Ectodermal cell (in vitro differentiated cells): ENCODE measurements around the gene ZFP1.
A peak's percentile ranks its signal among the peaks of the same experiment; 100 is the strongest.

Experiments
- H3K27ac ChIP-seq: 2 replicates; pipeline ENCODE4 v1.7.0; 2013; ENCODE audit warnings: mild to moderate bottlenecking, low read depth, low read length; ENCODE audit not compliant: insufficient read depth, poor library complexity, severe bottlenecking
- H3K27me3 ChIP-seq: 2 replicates; pipeline ENCODE4 v1.7.0; 2013; ENCODE audit warnings: mild to moderate bottlenecking, low read length; ENCODE audit not compliant: insufficient read depth, control insufficient read depth, poor library complexity, severe bottlenecking
- H3K36me3 ChIP-seq: one replicate; pipeline ENCODE4 v1.7.0; 2013; ENCODE audit warnings: low read length; ENCODE audit not compliant: control insufficient read depth, insufficient read depth
- H3K4me1 ChIP-seq: one replicate; pipeline ENCODE4 v1.7.0; 2013; ENCODE audit warnings: low read length; ENCODE audit not compliant: control insufficient read depth, insufficient read depth
- H3K4me3 ChIP-seq: 2 replicates; pipeline ENCODE4 v1.7.0; 2013; ENCODE audit warnings: low read depth, low read length, control low read depth; ENCODE audit not compliant: insufficient read depth
- H3K9me3 ChIP-seq: 2 replicates; pipeline ENCODE4 v1.7.0; 2013; ENCODE audit warnings: mild to moderate bottlenecking, low read length, moderate library complexity; ENCODE audit not compliant: control insufficient read depth
- WGBS, 2 experiments: methylation state at CpG; one replicate each; pipeline ENCODE4 v1.1.7; 2013; ENCODE audit warnings: missing lambda C conversion rate in 2 of 2; 5-methylcytosine and 5-hydroxymethylcytosine counted together

Gene ZFP1

DNA sequence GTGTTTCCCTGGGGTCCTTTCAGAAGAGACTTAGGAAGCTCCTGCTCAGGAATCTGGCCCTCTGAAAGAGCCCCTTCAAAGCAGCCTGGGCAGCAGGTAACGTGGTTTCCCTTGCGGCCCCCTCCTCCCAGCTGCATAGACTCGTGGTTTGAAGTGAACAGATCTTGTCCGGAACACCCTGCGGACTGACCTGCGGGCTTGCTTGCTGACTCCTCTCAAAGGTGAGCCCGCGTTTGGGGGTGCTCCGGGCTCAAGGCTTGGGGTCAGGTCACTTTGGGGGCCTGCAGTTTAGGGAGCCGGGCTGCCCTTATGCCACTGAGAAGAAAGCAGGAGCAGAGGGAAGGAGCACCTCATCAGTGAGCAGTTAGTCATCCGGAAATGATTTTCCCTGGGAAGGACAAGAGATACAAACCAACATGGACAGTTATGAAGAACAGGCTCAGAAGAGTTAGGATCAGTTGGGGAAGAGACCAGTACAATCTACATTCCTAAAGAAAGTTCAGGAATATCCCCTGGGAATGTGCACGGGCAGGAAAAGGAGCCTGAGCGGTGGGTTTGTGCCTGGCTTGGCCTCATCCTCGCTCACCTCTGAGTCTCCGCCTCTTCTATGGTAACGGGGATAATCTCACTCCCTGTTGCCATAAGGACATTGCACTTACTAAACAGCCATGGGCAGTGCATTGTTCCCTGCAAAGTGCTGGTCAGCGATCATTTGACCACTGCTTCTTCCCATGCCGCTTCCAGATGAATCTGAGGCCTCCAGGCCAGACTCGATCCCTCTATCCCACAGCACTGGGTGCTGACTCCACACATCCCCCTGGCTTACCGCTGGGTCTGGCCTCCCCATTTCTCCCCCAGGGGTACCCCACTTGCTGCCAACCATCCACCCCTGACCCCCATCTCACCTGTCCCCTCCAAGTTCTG is 41.7 kb upstream of the ZFP1 start:
- no peak overlapping the region for H3K4me3 ChIP-seq
- H3K4me1 ChIP-seq: peaks cover 34% of the 10 kb centered on the region
- peak overlapping the region; percentile 13 for H3K27ac ChIP-seq
- peaks cover 3% of the 10 kb centered on the region for H3K36me3 ChIP-seq
- H3K27me3 ChIP-seq: no peaks in the 10 kb centered on the region
- no peaks in the 10 kb centered on the region for H3K9me3 ChIP-seq
- WGBS, 2 experiments: 95% methylated on average over 20 of the region's 20 CpGs

DNA sequence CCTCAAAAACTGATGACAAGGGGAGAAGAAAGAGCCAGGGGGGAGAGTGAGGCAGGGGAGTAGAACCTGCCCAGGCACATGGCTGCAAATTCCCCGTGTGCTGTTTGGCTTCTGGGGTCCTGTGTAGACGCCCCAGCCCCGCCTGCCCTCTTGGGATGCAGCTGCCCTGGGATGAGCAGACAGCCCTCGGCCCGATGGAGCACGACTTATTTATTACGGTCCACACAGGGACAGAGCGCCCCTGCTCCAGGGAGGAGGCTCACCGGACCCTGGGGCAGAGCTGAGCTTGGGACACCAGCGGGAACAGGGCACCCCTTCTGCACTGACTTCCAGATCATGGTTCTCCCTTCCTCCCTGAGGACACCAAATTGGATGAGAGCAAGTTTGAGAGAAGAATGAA is 40.8 kb upstream of the ZFP1 start:
- Histone ChIP-seq H3K9me3 (no peaks in the 10 kb centered on the region), H3K27ac (no peak overlapping the region), H3K27me3 (no peaks in the 10 kb centered on the region), H3K36me3 (peaks cover 3% of the 10 kb centered on the region), H3K4me1 (peaks cover 34% of the 10 kb centered on the region), H3K4me3 (no peak overlapping the region)
- 94 to 95% methylated on average over 10 of the region's 10 CpGs for WGBS, 2 experiments

DNA sequence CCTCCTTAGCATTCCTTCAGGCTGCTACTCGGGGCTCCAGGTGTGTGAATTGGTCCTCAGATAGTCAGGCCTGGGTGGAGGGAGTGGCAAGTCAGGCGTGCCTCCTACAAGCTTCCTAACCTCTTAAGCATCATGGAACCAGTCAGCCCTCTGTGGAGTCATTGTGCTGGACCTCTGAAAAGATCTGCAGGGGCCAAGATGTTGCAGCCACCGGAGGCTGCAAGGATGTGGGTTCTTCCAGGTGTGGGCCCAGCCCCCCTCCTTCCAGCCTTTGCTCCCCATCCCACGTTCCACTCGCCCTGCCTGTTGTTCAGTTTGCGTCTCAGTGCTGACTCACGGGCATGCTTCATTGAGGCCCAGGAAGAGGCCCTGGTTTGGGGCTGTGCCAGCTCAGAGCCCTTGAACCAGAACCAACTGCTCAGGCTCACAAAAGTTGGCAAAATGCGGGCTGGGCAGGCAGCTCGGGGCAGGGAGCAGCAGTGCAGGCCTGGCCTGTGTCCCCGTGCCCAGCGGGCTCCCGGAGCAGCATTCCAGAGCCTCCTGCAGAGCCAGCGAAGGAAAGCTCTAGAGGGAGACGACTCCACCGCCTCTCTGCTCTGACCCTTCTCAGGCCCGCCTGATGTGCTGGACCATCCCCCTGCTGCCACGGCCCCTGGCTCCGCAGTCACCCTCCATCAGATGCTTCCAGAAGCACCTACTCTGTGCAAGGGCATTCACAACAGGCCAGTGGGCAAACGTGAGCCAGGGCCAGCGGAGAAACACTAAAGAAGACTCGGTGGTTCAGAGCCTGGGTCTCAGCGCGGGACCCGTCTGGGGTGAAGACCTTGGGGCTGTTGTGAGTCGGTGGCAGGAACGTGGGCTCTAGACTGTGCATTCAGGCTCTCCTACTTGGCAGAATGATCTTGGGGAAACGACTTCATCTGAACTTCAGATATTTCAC is 39.3 kb upstream of the ZFP1 start:
- Histone ChIP-seq H3K27me3 (no peaks in the 10 kb centered on the region), H3K4me3 (no peak overlapping the region), H3K9me3 (no peaks in the 10 kb centered on the region), H3K27ac (no peak overlapping the region), H3K36me3 (peaks cover 3% of the 10 kb centered on the region), H3K4me1 (peaks cover 34% of the 10 kb centered on the region)
- WGBS, 2 experiments: 81 to 84% methylated on average over 27 of the region's 27 CpGs

GRCh38 chr16:75109732-75110243 is 38.5 kb upstream of the ZFP1 start:
- Histone ChIP-seq H3K4me1 (peaks cover 34% of the 10 kb centered on the region), H3K36me3 (peaks cover 3% of the 10 kb centered on the region), H3K9me3 (no peaks in the 10 kb centered on the region), H3K27me3 (no peaks in the 10 kb centered on the region), H3K4me3 (no peak overlapping the region), H3K27ac (no peak overlapping the region)
- WGBS, 2 experiments: 89 to 90% methylated on average over 10 of the region's 10 CpGs

- Histone ChIP-seq H3K4me3 (no peak overlapping the region), H3K4me1 (peaks cover 34% of the 10 kb centered on the region), H3K27me3 (no peaks in the 10 kb centered on the region), H3K9me3 (no peaks in the 10 kb centered on the region), H3K36me3 (peaks cover 1% of the 10 kb centered on the region), H3K27ac (peak overlapping the region; percentile 20)
- 27 to 28% methylated on average over 28 of the region's 28 CpGs for WGBS, 2 experiments
Measured at GRCh38 chr16:75110637-75111513, 37.4 kb upstream of the ZFP1 start.

DNA sequence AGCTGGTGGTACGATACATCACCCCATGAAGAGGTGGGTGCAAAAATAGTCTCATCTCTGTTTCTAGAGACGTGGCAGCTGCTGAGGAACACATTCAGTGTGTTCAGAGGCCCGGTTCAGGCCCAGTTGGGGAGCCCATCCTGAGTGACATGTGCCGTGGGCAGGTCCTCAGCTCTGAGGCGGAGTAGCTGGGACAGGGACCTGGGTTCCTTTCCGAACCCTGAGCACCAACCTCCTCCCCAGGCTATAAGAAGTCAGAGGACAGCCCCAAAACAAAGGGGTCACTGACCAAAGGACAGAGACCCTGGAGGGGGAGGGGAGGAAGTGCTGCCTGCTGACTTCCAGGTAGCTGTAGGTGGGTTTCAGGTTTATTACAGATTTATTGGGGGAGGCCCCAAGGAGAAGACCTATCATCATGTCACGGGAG is 36.8 kb upstream of the ZFP1 start:
- no peaks in the 10 kb centered on the region for H3K36me3 ChIP-seq
- no peak overlapping the region for H3K27ac ChIP-seq
- 68 to 69% methylated on average over 7 of the region's 7 CpGs for WGBS, 2 experiments
- no peak overlapping the region for H3K4me3 ChIP-seq
- H3K4me1 ChIP-seq: peaks cover 28% of the 10 kb centered on the region
- H3K9me3 ChIP-seq: no peaks in the 10 kb centered on the region
- H3K27me3 ChIP-seq: no peaks in the 10 kb centered on the region

GRCh38 chr16:75111961-75112733 is 36.2 kb upstream of the ZFP1 start:
- Histone ChIP-seq H3K9me3 (no peaks in the 10 kb centered on the region), H3K4me3 (no peak overlapping the region), H3K27ac (no peak overlapping the region), H3K27me3 (no peaks in the 10 kb centered on the region), H3K4me1 (peaks cover 26% of the 10 kb centered on the region), H3K36me3 (no peaks in the 10 kb centered on the region)
- 89% methylated on average over 26 of the region's 26 CpGs for WGBS, 2 experiments

GRCh38 chr16:75112734-75113491 is 35.4 kb upstream of the ZFP1 start:
- Histone ChIP-seq H3K4me1 (peaks cover 26% of the 10 kb centered on the region), H3K27me3 (no peaks in the 10 kb centered on the region), H3K27ac (no peak overlapping the region), H3K4me3 (no peak overlapping the region), H3K9me3 (no peaks in the 10 kb centered on the region), H3K36me3 (no peaks in the 10 kb centered on the region)
- WGBS, 2 experiments: 89 to 92% methylated on average over 14 of the region's 14 CpGs
